Gastroesophageal sphincter (tissue), 3 donors: ENCODE results near the gene CACNA1C.

Experiments
- CTCF ChIP-seq, 4 experiments: fragments of 200-600 bp in 2 of 4; fragments of 450-650 bp in 2 of 4; sonication (generic) in 1 of 4; IDR thresholded peaks; one replicate each; pipeline ENCODE4 v1.5.1; 2017 to 2019; ENCODE audit warnings: antibody characterized with exemption in 4 of 4, mild to moderate bottlenecking in 2 of 4, moderate library complexity in 2 of 4
- EP300 ChIP-seq: sonication (generic); formaldehyde crosslinking; IDR thresholded peaks from one replicate; pipeline ENCODE4 v1.6.1; 2017; ENCODE audit warnings: antibody characterized with exemption, mild to moderate bottlenecking
- POLR2A ChIP-seq, 2 donors: fragments of 450-650 bp; IDR thresholded peaks; one replicate each; pipeline ENCODE4 v1.6.1; 2017; ENCODE audit warnings: antibody characterized with exemption in 2 of 2, mild to moderate bottlenecking in 2 of 2, moderate library complexity in 1 of 2
- POLR2AphosphoS5 ChIP-seq: sonication (generic); formaldehyde crosslinking; IDR thresholded peaks from one replicate; pipeline ENCODE4 v1.6.1; 2017; ENCODE audit warnings: antibody characterized with exemption

GRCh38 chr12:2359725-2360629, 307.2 kb downstream of the CACNA1C start:
- no peak for TF ChIP-seq POLR2A (IDR thresholded peaks at IDR 0.05)
- TF ChIP-seq CTCF (IDR thresholded peaks at IDR 0.05), result no peak
- TF ChIP-seq POLR2AphosphoS5, result no peak
- TF ChIP-seq EP300, result no peak
